ENCODE data around the gene WDR75. TPM values are rescaled to one million over a fixed set of nuclear protein-coding genes. Genes with fewer than 3 reads are reported as not detected.

WDR75 gene
- total and polyA plus RNA-seq, 9 of the 15 experiments (the other 6 are each of a cell fraction or from before 2014, with no cell fraction given) = 50.9 to 111 (median 76.4) TPM

DNA sequence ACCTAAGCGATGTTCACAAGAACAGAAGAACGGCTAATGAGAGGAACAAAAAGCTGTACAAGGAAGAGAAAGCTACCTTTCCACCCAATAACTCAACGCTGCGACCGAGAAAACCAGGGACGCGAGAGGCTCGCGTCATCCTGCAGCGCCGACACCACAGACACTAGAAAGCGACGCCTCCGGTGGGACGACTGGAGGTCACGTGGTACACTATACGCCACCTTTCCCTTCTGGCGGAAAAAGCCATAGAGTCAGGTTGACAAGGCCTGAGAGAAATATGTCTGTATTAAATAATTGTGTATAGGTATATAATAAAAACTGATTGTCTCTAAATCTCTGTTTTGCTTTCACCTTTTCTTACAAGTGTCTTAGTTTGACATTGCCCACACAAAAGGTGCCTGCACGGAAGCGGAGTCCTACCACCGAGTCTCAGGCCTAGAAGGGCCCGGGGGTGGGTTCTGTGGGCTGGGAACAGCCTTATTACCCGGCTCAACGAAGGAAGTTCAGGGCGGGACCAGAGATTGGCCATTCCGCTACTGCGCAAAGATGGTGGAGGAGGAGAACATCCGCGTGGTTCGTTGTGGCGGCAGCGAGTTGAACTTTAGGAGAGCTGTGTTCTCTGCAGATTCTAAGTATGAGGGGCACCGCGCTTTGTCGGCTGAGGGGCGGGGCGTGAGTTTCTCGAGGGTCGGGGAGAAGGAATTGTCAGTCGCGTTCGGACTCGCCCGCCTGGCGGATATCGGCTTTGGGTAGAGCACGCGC is at the start of gene WDR75 (continued):
- TF ChIP-seq, protein P1, sequence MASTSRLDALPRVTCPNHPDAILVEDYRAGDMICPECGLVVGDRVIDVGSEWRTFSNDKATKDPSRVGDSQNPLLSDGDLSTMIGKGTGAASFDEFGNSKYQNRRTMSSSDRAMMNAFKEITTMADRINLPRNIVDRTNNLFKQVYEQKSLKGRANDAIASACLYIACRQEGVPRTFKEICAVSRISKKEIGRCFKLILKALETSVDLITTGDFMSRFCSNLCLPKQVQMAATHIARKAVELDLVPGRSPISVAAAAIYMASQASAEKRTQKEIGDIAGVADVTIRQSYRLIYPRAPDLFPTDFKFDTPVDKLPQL (IDR thresholded peaks at IDR 0.05; ENCODE audit: extremely low read depth, insufficient read length) = peak; percentile 38
- TF ChIP-seq PTTG1 (tag; IDR thresholded peaks at IDR 0.05; ENCODE audit: low read depth) (no peak), TAF15 (IDR thresholded peaks at IDR 0.05; ENCODE audit: low read depth, low read length) (no peak), THRAP3 (IDR thresholded peaks at IDR 0.05; ENCODE audit: borderline replicate concordance) (no peak), CHD2 (IDR thresholded peaks at IDR 0.05; ENCODE audit: low read depth, low read length) (peak; percentile 12; the same call in 1 of the 2 replicates), ZNF586 (CRISPR knock-in tag; conservative IDR thresholded peaks at IDR 0.05) (no peak), PRPF4 (IDR thresholded peaks at IDR 0.05; ENCODE audit: insufficient read depth, low read depth, low read length, poor library complexity, severe bottlenecking) (no peak)
- TF ChIP-seq, protein P2, sequence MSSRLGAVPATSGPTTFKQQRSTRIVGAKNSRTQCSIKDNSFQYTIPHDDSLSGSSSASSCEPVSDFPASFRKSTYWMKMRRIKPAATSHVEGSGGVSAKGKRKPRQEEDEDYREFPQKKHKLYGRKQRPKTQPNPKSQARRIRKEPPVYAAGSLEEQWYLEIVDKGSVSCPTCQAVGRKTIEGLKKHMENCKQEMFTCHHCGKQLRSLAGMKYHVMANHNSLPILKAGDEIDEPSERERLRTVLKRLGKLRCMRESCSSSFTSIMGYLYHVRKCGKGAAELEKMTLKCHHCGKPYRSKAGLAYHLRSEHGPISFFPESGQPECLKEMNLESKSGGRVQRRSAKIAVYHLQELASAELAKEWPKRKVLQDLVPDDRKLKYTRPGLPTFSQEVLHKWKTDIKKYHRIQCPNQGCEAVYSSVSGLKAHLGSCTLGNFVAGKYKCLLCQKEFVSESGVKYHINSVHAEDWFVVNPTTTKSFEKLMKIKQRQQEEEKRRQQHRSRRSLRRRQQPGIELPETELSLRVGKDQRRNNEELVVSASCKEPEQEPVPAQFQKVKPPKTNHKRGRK (tag; IDR thresholded peaks at IDR 0.05) = no peak
- TF ChIP-seq, protein P3, sequence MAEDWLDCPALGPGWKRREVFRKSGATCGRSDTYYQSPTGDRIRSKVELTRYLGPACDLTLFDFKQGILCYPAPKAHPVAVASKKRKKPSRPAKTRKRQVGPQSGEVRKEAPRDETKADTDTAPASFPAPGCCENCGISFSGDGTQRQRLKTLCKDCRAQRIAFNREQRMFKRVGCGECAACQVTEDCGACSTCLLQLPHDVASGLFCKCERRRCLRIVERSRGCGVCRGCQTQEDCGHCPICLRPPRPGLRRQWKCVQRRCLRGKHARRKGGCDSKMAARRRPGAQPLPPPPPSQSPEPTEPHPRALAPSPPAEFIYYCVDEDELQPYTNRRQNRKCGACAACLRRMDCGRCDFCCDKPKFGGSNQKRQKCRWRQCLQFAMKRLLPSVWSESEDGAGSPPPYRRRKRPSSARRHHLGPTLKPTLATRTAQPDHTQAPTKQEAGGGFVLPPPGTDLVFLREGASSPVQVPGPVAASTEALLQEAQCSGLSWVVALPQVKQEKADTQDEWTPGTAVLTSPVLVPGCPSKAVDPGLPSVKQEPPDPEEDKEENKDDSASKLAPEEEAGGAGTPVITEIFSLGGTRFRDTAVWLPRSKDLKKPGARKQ (CRISPR knock-in tag; IDR thresholded peaks at IDR 0.05) = no peak
- TF ChIP-seq, protein P4, sequence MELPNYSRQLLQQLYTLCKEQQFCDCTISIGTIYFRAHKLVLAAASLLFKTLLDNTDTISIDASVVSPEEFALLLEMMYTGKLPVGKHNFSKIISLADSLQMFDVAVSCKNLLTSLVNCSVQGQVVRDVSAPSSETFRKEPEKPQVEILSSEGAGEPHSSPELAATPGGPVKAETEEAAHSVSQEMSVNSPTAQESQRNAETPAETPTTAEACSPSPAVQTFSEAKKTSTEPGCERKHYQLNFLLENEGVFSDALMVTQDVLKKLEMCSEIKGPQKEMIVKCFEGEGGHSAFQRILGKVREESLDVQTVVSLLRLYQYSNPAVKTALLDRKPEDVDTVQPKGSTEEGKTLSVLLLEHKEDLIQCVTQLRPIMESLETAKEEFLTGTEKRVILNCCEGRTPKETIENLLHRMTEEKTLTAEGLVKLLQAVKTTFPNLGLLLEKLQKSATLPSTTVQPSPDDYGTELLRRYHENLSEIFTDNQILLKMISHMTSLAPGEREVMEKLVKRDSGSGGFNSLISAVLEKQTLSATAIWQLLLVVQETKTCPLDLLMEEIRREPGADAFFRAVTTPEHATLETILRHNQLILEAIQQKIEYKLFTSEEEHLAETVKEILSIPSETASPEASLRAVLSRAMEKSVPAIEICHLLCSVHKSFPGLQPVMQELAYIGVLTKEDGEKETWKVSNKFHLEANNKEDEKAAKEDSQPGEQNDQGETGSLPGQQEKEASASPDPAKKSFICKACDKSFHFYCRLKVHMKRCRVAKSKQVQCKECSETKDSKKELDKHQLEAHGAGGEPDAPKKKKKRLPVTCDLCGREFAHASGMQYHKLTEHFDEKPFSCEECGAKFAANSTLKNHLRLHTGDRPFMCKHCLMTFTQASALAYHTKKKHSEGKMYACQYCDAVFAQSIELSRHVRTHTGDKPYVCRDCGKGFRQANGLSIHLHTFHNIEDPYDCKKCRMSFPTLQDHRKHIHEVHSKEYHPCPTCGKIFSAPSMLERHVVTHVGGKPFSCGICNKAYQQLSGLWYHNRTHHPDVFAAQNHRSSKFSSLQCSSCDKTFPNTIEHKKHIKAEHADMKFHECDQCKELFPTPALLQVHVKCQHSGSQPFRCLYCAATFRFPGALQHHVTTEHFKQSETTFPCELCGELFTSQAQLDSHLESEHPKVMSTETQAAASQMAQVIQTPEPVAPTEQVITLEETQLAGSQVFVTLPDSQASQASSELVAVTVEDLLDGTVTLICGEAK (IDR thresholded peaks at IDR 0.05) = peak; percentile 54; the same call in 1 of the 2 replicates
- TF ChIP-seq, protein P4 (CRISPR knock-in tag; IDR thresholded peaks at IDR 0.05) = no peak
- TF ChIP-seq, protein P5, sequence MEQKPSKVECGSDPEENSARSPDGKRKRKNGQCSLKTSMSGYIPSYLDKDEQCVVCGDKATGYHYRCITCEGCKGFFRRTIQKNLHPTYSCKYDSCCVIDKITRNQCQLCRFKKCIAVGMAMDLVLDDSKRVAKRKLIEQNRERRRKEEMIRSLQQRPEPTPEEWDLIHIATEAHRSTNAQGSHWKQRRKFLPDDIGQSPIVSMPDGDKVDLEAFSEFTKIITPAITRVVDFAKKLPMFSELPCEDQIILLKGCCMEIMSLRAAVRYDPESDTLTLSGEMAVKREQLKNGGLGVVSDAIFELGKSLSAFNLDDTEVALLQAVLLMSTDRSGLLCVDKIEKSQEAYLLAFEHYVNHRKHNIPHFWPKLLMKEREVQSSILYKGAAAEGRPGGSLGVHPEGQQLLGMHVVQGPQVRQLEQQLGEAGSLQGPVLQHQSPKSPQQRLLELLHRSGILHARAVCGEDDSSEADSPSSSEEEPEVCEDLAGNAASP (IDR thresholded peaks at IDR 0.05) = no peak
